Omental fat pad (tissue), 4 donors: Measurements from ENCODE around the gene HTR2C. TPM values are rescaled to one million over a fixed set of nuclear protein-coding genes. Genes with fewer than 3 reads are reported as not detected.

Experiments
- ATAC-seq: fragments of 150-250 bp; one replicate; pipeline ENCODE4 v1.9.1; 2016; ENCODE audit warnings: mild to moderate bottlenecking, moderate library complexity; ENCODE audit not compliant: low FRiP score
- DNase-seq: peaks from one replicate; pipeline ENCODE4 v3.0.0-alpha.2; 2019; ENCODE audit warnings: low spot score
- CTCF ChIP-seq, 3 donors: fragments of 450-650 bp; IDR thresholded peaks; one replicate each; pipeline ENCODE4 v1.5.1; 2016 to 2017; ENCODE audit warnings: antibody characterized with exemption in 3 of 3, mild to moderate bottlenecking in 3 of 3, moderate library complexity in 2 of 3
- total RNA-seq, 4 donors: library from RNA; depleted of rRNA; stranded (reverse); fragments of >200 nt; gene quantifications; one replicate each; pipeline ENCODE4 v1.1.0, GENCODE V29; 2016

HTR2C gene
- total RNA-seq: not detected

GRCh38 chrX:114583646-114584374, at the start of gene HTR2C:
TSS of gene HTR2C (plus strand) at chrX:114584086. CDS start at chrX:114726937, 142,851 bp downstream.
- TF ChIP-seq CTCF (IDR thresholded peaks at IDR 0.05): no peak
- ATAC-seq: no peak
- DNase-seq: no peak

GRCh38 chrX:114580336-114580735, 3.5 kb upstream of the HTR2C start:
- no peak for ATAC-seq
- no peak for DNase-seq
- TF ChIP-seq CTCF (IDR thresholded peaks at IDR 0.05): no peak

- ATAC-seq (no peak), DNase-seq (no peak)
- TF ChIP-seq CTCF (IDR thresholded peaks at IDR 0.05): no peak
These were observed 2.2 kb upstream of the HTR2C start for GRCh38 chrX:114581528-114582263.

- DNase-seq (no peak), ATAC-seq (no peak)
- no peak for TF ChIP-seq CTCF (IDR thresholded peaks at IDR 0.05)
These were observed 1.6 kb upstream of the HTR2C start for GRCh38 chrX:114582264-114582632.

- DNase-seq (no peak), ATAC-seq (no peak)
- no peak for TF ChIP-seq CTCF (IDR thresholded peaks at IDR 0.05)
These were observed 1.0 kb upstream of the HTR2C start for GRCh38 chrX:114582698-114583395.

GRCh38 chrX:114584375-114584943, 573 bp downstream of the HTR2C start:
- no peak for DNase-seq
- TF ChIP-seq CTCF (IDR thresholded peaks at IDR 0.05): no peak
- ATAC-seq: no peak
